ENCODE results near the gene FAM229A.

- TF ChIP-seq EZH2 (IDR thresholded peaks at IDR 0.05; ENCODE audit: low read length, missing control alignments) = no peak
- no peak for TF ChIP-seq CTCF (conservative IDR thresholded peaks at IDR 0.05 in 1 of 2, IDR thresholded peaks at IDR 0.05 in 1 of 2; ENCODE audit: low read depth in 1 of 2, low read length in 2 of 2)
These were observed 45.4 kb downstream of the FAM229A start for GRCh38 chr1:32316903-32317277.
